Keratinocyte (primary cell): ENCODE measurements around the gene LILRB4. TPM values are rescaled to one million over a fixed set of nuclear protein-coding genes. Genes with fewer than 3 reads are reported as not detected.
"Not testable (repeated sequence)": the region's sequence is repeated elsewhere in the genome, so short reads cannot be mapped to it uniquely, and the experiment has no call there.

Experiments
- DNase-seq: peaks from one replicate; pipeline ENCODE4 v3.0.0-alpha.2; 2011; ENCODE audit warnings: low read depth, missing footprints, low spot score
- FAIRE-seq: peaks from 2 replicates; lab custom pipeline; 2011; peaks lifted over from hg19 to GRCh38; lab: Jason Lieb, UNC
- H2AFZ ChIP-seq: 2 replicates; pipeline ENCODE4 v1.6.0; 2012; ENCODE audit warnings: low read length, control low read depth, inconsistent platforms; ENCODE audit not compliant: control insufficient read depth
- H3K27ac ChIP-seq: 2 replicates; pipeline ENCODE4 v1.5.1; 2011; ENCODE audit warnings: low read length; ENCODE audit not compliant: control insufficient read depth, insufficient read depth
- H3K27me3 ChIP-seq: 3 replicates; pipeline ENCODE4 v1.6.0; 2011; ENCODE audit warnings: low read length; ENCODE audit not compliant: control insufficient read depth, insufficient read depth; ENCODE audit errors: extremely low read depth
- H3K36me3 ChIP-seq, 2 experiments: 2 replicates in 1 of 2; 3 replicates in 1 of 2; pipeline ENCODE4 v1.5.1; 2011; ENCODE audit warnings: low read length in 2 of 2, mild to moderate bottlenecking in 1 of 2; ENCODE audit not compliant: control insufficient read depth in 2 of 2, insufficient read depth in 2 of 2; ENCODE audit errors: extremely low read depth in 1 of 2
- H3K4me1 ChIP-seq: 3 replicates; pipeline ENCODE4 v1.5.1; 2011; ENCODE audit warnings: low read length; ENCODE audit not compliant: control insufficient read depth, insufficient read depth; ENCODE audit errors: extremely low read depth
- H3K4me2 ChIP-seq: 3 replicates; pipeline ENCODE4 v1.6.0; 2011; ENCODE audit warnings: low read depth, low read length; ENCODE audit not compliant: control insufficient read depth, insufficient read depth; ENCODE audit errors: extremely low read depth
- H3K4me3 ChIP-seq, 3 experiments: fragments of 200-600 bp in 1 of 3; sonication (generic) in 1 of 3; 2 replicates in 2 of 3; 3 replicates in 1 of 3; pipeline ENCODE4 v1.5.1; 2011 to 2016; ENCODE audit warnings: low read length in 3 of 3, mild to moderate bottlenecking in 3 of 3, control low read depth in 2 of 3, inconsistent platforms in 1 of 3, low read depth in 1 of 3, mixed read lengths in 1 of 3, mixed run types in 1 of 3, moderate library complexity in 1 of 3; ENCODE audit not compliant: control insufficient read depth in 2 of 3, insufficient read depth in 2 of 3; ENCODE audit errors: extremely low read depth in 1 of 3
- H3K79me2 ChIP-seq: 2 replicates; pipeline ENCODE4 v1.6.0; 2012; ENCODE audit warnings: low read length; ENCODE audit not compliant: control insufficient read depth, insufficient read depth
- H3K9ac ChIP-seq: 3 replicates; pipeline ENCODE4 v1.6.0; 2011; ENCODE audit warnings: low read length; ENCODE audit not compliant: control insufficient read depth, insufficient read depth; ENCODE audit errors: extremely low read depth
- H3K9me1 ChIP-seq: 3 replicates; pipeline ENCODE4 v1.6.0; 2011; ENCODE audit warnings: low read length; ENCODE audit not compliant: control insufficient read depth, insufficient read depth; ENCODE audit errors: extremely low read depth
- H3K9me3 ChIP-seq: 2 replicates; pipeline ENCODE4 v1.5.1; 2012; ENCODE audit warnings: low read depth, low read length; ENCODE audit not compliant: control insufficient read depth
- H4K20me1 ChIP-seq: 3 replicates; pipeline ENCODE4 v1.6.0; 2011; ENCODE audit warnings: low read length; ENCODE audit not compliant: control insufficient read depth, insufficient read depth; ENCODE audit errors: extremely low read depth
- CTCF ChIP-seq, 3 experiments: IDR thresholded peaks in 1 of 3; conservative IDR thresholded peaks in 1 of 3; optimal IDR thresholded peaks in 1 of 3; 2 replicates in 2 of 3; 3 replicates in 1 of 3; pipeline versions ENCODE3 to v1.5.1; 2011; ENCODE audit warnings: low read length in 3 of 3, mild to moderate bottlenecking in 3 of 3, moderate library complexity in 2 of 3, control low read depth in 1 of 3, inconsistent platforms in 1 of 3; ENCODE audit not compliant: insufficient read depth in 2 of 3; ENCODE audit errors: extremely low read depth in 1 of 3
- EZH2 ChIP-seq: IDR thresholded peaks from one replicate; pipeline ENCODE4 v1.6.1; 2012; ENCODE audit warnings: inconsistent platforms, mild to moderate bottlenecking, low read length, moderate library complexity
- dilution Hi-C: fragments of 300-500 bp; cut with MboI; formaldehyde crosslinking; loops from one replicate; pipeline ENCODE4 v1.7.0; 2020; ENCODE audit warnings: low sequenced_read_pairs; ENCODE audit not compliant: extremely low pct_ligation_motif_present
- polyA plus RNA-seq, 5 experiments: library from polyadenylated mRNA; depleted of rRNA in 3 of 5; stranded (reverse) in 3 of 5; stranded (forward) in 1 of 5; unstranded in 1 of 5; fragments of >200 nt; gene quantifications; 1 replicate in 1 of 5; 2 replicates in 3 of 5; 3 replicates in 1 of 5; pipeline versions ENCODE4 v1.2.1 to v1.2.3, GENCODE V29; 2011 to 2012; ENCODE audit warnings: missing spikeins in 2 of 5, low read depth in 1 of 5, low replicate concordance in 1 of 5

Gene LILRB4
- polyA plus RNA-seq, 1 donor (not counting 4 experiments of a cell fraction or from before 2014, with no cell fraction given), result not detected

DNA sequence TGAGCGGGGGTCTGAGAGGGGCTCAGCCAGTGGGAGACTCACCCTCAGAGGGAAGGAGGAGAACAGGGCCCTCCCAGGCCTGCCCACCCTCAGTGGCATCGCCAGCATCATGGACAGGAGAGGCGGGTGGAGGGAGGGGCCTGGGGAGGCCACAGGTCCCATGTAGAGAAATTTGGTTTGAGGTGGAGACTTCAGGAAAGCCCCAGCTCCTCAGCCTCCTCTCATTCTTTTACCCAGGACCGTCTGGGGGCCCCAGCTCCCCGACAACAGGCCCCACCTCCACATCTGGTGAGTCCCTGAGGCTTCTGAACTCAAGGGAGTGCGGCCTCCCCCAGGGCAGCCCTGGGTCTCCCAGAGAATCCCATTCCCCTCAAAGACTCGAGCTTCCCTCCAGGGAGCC is 29.4 kb upstream of the LILRB4 start:
- Histone ChIP-seq H3K9me1 (no peaks in the 10 kb centered on the region), H2AFZ (no peak overlapping the region), H3K4me1 (no peaks in the 10 kb centered on the region), H4K20me1 (no peaks in the 10 kb centered on the region), H3K36me3 (no peaks in the 10 kb centered on the region), H3K9me3 (peaks cover 4% of the 10 kb centered on the region), H3K9ac (no peak overlapping the region), H3K4me2 (no peak overlapping the region), H3K4me3 (no peak overlapping the region), H3K79me2 (no peaks in the 10 kb centered on the region), H3K27ac (no peak overlapping the region), H3K27me3 (no peaks in the 10 kb centered on the region)
- FAIRE-seq, result no peak
- dilution Hi-C loops, result no loop called here
- no peak for DNase-seq
- TF ChIP-seq CTCF (optimal IDR thresholded peaks at IDR 0.05 in 1 of 3, IDR thresholded peaks at IDR 0.05 in 1 of 3, conservative IDR thresholded peaks at IDR 0.05 in 1 of 3; ENCODE audit: extremely low read depth in 1 of 3, insufficient read depth in 2 of 3, low read length in 3 of 3) (no peak), EZH2 (no peak)

DNA sequence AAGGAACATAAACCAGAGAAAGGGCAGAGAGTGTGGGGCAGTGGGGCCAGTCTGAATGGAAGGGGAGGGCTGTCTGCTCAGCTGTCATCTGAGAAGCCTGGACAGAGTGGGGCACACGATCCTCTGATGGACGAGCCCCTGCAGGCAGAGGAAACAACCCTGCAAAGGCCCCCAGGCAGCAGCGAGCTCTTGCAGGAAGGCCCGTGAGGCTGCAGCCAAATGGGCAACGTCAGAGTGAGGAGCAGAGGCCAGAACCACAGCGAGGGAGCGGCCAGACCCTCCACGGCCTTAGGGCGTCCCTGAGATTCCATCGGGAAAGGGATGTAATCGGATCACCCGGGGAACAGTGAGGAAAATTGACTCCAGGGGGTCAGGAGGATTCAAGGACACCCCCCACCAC is 26.7 kb upstream of the LILRB4 start:
- H3K27ac ChIP-seq, H3K9ac ChIP-seq, H3K4me3 ChIP-seq, H3K79me2 ChIP-seq, H4K20me1 ChIP-seq, H3K36me3 ChIP-seq, dilution Hi-C loops, H3K9me3 ChIP-seq, FAIRE-seq, H2AFZ ChIP-seq, H3K27me3 ChIP-seq, DNase-seq, H3K4me1 ChIP-seq, H3K4me2 ChIP-seq, H3K9me1 ChIP-seq: not testable (repeated sequence)

- dilution Hi-C loops, result no loop called here
- no peak for FAIRE-seq
- H3K4me1 ChIP-seq, result no peaks in the 10 kb centered on the region
- H3K27me3 ChIP-seq, result no peaks in the 10 kb centered on the region
- H3K4me3 ChIP-seq, result no peak overlapping the region
- H3K9ac ChIP-seq, result no peak overlapping the region
- H3K9me1 ChIP-seq, result no peaks in the 10 kb centered on the region
- no peak overlapping the region for H3K4me2 ChIP-seq
- H4K20me1 ChIP-seq, result no peaks in the 10 kb centered on the region
- H3K36me3 ChIP-seq, result no peaks in the 10 kb centered on the region
- TF ChIP-seq CTCF (optimal IDR thresholded peaks at IDR 0.05 in 1 of 3, IDR thresholded peaks at IDR 0.05 in 1 of 3, conservative IDR thresholded peaks at IDR 0.05 in 1 of 3; ENCODE audit: extremely low read depth in 1 of 3, insufficient read depth in 2 of 3, low read length in 3 of 3) (no peak), EZH2 (no peak)
- H3K9me3 ChIP-seq, result no peaks in the 10 kb centered on the region
- no peaks in the 10 kb centered on the region for H3K79me2 ChIP-seq
- H2AFZ ChIP-seq, result no peak overlapping the region
- DNase-seq, result no peak
- no peak overlapping the region for H3K27ac ChIP-seq
These were observed 24.1 kb upstream of the LILRB4 start for GRCh38 chr19:54638683-54639082.

DNA sequence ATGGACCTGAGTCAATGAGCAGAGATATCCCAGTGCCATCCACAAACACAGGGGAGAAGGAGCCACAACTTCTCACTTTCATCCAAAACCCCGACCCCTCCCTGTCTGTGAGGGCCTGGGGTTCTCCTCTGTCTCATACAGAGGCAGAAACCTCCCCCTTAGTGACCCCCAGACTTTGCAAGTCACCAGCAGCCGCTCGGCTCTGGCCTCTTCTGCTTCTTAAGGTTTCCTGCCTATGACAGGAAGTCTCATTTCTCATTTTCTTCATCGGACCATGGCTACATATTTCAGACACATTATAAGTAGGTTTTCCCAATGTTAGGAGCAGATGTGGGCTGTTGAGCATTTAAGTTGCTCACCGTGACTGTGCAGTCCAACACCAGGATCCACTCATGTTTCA is 19.8 kb upstream of the LILRB4 start:
- H3K9me3 ChIP-seq, H3K79me2 ChIP-seq, H3K4me2 ChIP-seq, FAIRE-seq, H4K20me1 ChIP-seq, H3K4me3 ChIP-seq, H3K36me3 ChIP-seq, H3K4me1 ChIP-seq, DNase-seq, H3K27me3 ChIP-seq, H2AFZ ChIP-seq, H3K27ac ChIP-seq, H3K9ac ChIP-seq, dilution Hi-C loops, H3K9me1 ChIP-seq: not testable (repeated sequence)
